Colonic mucosa (tissue), 4 donors: ENCODE data around the gene ACTBL2. TPM values are rescaled to one million over a fixed set of nuclear protein-coding genes. Genes with fewer than 3 reads are reported as not detected.

Source experiments
- DNase-seq: peaks from one replicate; pipeline ENCODE4 v3.0.0-alpha.2; 2020
- H3K27ac ChIP-seq: fragments of 200-600 bp; one replicate; pipeline ENCODE4 v1.8.0; 2021
- H3K27me3 ChIP-seq: fragments of 200-600 bp; one replicate; pipeline ENCODE4 v1.8.0; 2021
- H3K36me3 ChIP-seq: fragments of 200-600 bp; one replicate; pipeline ENCODE4 v1.8.0; 2021
- H3K4me1 ChIP-seq: fragments of 200-600 bp; one replicate; pipeline ENCODE4 v1.8.0; 2021; ENCODE audit warnings: mild to moderate bottlenecking
- H3K4me3 ChIP-seq: fragments of 200-600 bp; one replicate; pipeline ENCODE4 v1.8.0; 2021
- H3K9ac ChIP-seq, 2 donors: one replicate each; pipeline ENCODE4 v1.7.0; 2013; ENCODE audit warnings: control low read depth in 2 of 2, low read depth in 2 of 2, low read length in 2 of 2
- H3K9me3 ChIP-seq: fragments of 200-600 bp; one replicate; pipeline ENCODE4 v1.8.0; 2021
- CTCF ChIP-seq: fragments of 200-600 bp; IDR thresholded peaks from one replicate; pipeline ENCODE4 v1.8.0; 2022; ENCODE audit warnings: antibody characterized with exemption, mild to moderate bottlenecking
- intact Hi-C: fragments of 100-400 bp; cut with DNase I; formaldehyde crosslinking; loops from one replicate; pipeline ENCODE4 v1.14.1; 2022
- total RNA-seq, 2 donors: library from RNA; stranded (reverse); fragmentation: NEBNext Ultra II Directional in 1 of 2; extraction: Animal tissue kit (Norgen Biotek cat#: 25700) in 1 of 2; gene quantifications; one replicate each; pipeline ENCODE4 v1.2.1, GENCODE V29; 2021
- donor health status: healthy.
- donor health status: DM: no; HTN: no; CAD: no.
- donor health status: DM: no; HTN: no; CAD: no.

The ACTBL2 gene
- total RNA-seq, 2 donors from 2014 or later, result not detected

- H3K27me3 ChIP-seq, result no peaks in the 10 kb centered on the region
- no peak overlapping the region for H3K4me3 ChIP-seq
- H3K4me1 ChIP-seq, result no peaks in the 10 kb centered on the region
- H3K36me3 ChIP-seq, result no peaks in the 10 kb centered on the region
- intact Hi-C loops, result no loop called here
- H3K9me3 ChIP-seq, result no peaks in the 10 kb centered on the region
- no peak for DNase-seq
- no peak overlapping the region for H3K9ac ChIP-seq
- H3K27ac ChIP-seq, result no peak overlapping the region
- TF ChIP-seq CTCF, result no peak
These were observed 31.4 kb downstream of the ACTBL2 start for GRCh38 chr5:57450991-57451876.

GRCh38 chr5:57448751-57449150, 33.9 kb downstream of the ACTBL2 start:
- H3K27me3 ChIP-seq, result no peaks in the 10 kb centered on the region
- H3K27ac ChIP-seq, result no peak overlapping the region
- intact Hi-C loops, result no loop called here
- H3K9ac ChIP-seq, result no peak overlapping the region
- H3K4me3 ChIP-seq, result no peak overlapping the region
- no peaks in the 10 kb centered on the region for H3K9me3 ChIP-seq
- no peaks in the 10 kb centered on the region for H3K36me3 ChIP-seq
- no peak for TF ChIP-seq CTCF
- H3K4me1 ChIP-seq, result no peaks in the 10 kb centered on the region
- no peak for DNase-seq

- no peak for DNase-seq
- intact Hi-C loops, result no loop called here
- no peak for TF ChIP-seq CTCF
- H3K4me1 ChIP-seq, result no peaks in the 10 kb centered on the region
- H3K36me3 ChIP-seq, result no peaks in the 10 kb centered on the region
- no peaks in the 10 kb centered on the region for H3K9me3 ChIP-seq
- H3K9ac ChIP-seq, result no peak overlapping the region
- H3K27me3 ChIP-seq, result no peaks in the 10 kb centered on the region
- H3K27ac ChIP-seq, result no peak overlapping the region
- no peak overlapping the region for H3K4me3 ChIP-seq
These were observed 34.3 kb downstream of the ACTBL2 start for GRCh38 chr5:57448287-57448686.

- Histone ChIP-seq H3K36me3 (no peaks in the 10 kb centered on the region), H3K4me1 (no peaks in the 10 kb centered on the region), H3K9ac (no peak overlapping the region), H3K27me3 (no peaks in the 10 kb centered on the region), H3K27ac (no peak overlapping the region), H3K9me3 (no peaks in the 10 kb centered on the region), H3K4me3 (no peak overlapping the region)
- no peak for DNase-seq
- intact Hi-C loops, result no loop called here
- no peak for TF ChIP-seq CTCF
These were observed 35.0 kb downstream of the ACTBL2 start for GRCh38 chr5:57447658-57448057.

GRCh38 chr5:57446966-57447365, 35.6 kb downstream of the ACTBL2 start:
- Histone ChIP-seq H3K36me3 (no peaks in the 10 kb centered on the region), H3K9ac (no peak overlapping the region), H3K9me3 (no peaks in the 10 kb centered on the region), H3K4me1 (no peaks in the 10 kb centered on the region), H3K4me3 (no peak overlapping the region), H3K27me3 (no peaks in the 10 kb centered on the region), H3K27ac (no peak overlapping the region)
- DNase-seq, result no peak
- intact Hi-C loops, result no loop called here
- TF ChIP-seq CTCF, result no peak
